ENCODE data around the gene HOXC4. TPM values are rescaled to one million over a fixed set of nuclear protein-coding genes. Genes with fewer than 3 reads are reported as not detected.

HOXC4 gene
- total RNA-seq, 1 experiment from 2014 or later: 9.7 TPM

DNA sequence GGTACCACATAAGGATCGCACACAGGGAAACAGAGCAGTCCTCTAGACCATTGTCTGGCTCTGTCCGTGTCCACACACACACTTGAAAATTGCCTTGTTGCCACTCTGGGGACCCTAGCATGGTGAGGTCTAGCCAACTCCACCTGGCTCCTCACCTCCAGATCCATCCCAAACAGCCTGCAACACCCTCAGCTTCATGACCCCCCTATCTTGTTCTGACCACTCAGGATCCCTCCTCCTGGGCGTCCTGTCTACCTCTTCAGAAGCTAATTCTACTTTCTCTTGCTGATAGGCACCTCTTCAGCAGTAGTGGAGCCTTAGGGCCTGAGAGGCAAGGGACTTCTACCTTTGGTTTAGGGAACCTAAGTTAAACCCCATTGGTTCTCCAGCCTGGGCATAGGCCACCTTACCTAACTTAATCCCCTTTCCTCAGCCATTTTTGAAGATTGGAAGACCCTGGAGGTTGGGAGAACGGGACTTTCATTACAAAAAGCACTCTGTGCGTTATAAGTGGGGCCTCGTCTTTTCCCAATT is 21.5 kb upstream of the HOXC4 start:
- H3K27ac ChIP-seq (ENCODE audit: low read length): no peak overlapping the region
- H3K9me3 ChIP-seq (ENCODE audit: low read length): no peaks in the 10 kb centered on the region
- no peaks in the 10 kb centered on the region for H3K9me2 ChIP-seq (replicated peaks; ENCODE audit: insufficient read depth, low read length)
- H3K36me3 ChIP-seq (ENCODE audit: insufficient read depth, low read length): no peaks in the 10 kb centered on the region
- no peak overlapping the region for H3K4me3 ChIP-seq (ENCODE audit: low read length)
- H3K4me2 ChIP-seq (ENCODE audit: low read depth, low read length, poor library complexity, severe bottlenecking): no peak overlapping the region
- H3K27me3 ChIP-seq (ENCODE audit: low read length): no peaks in the 10 kb centered on the region
- H4K20me1 ChIP-seq (ENCODE audit: insufficient read depth, low read depth, low read length): no peaks in the 10 kb centered on the region
- DNase-seq: no peak
- no peak overlapping the region for H2AFZ ChIP-seq (ENCODE audit: low read length)
- H3K9ac ChIP-seq (ENCODE audit: low read length): no peak overlapping the region
- peaks cover 27% of the 10 kb centered on the region for H3K4me1 ChIP-seq (ENCODE audit: low read length)
- H3K79me2 ChIP-seq (ENCODE audit: low read length): no peaks in the 10 kb centered on the region

DNA sequence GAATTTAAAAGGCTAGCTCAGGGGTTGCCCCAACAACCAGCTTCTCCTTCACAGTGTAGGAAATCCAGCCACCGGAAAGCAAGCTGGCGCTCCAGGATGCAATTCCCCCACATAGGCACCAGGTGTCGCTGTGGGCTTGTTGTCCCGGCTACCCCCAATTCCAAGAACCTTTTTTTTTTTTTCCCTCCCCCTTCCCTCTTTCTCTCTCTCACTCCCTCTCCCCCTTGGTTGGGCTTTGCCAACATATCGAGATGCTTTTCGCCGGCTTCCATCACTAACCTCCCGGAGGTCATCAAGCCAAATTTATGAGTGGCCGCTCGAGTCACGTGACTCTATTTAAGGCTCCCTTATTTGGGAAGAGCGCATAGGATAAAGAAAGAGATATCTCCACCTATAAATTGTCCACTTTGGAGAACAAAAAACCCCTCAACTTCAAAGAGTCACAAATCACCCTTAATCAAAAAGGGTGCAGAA is 21.0 kb upstream of the HOXC4 start, which contains the start of gene HOXC5:
Gene HOXC5, plus strand, starts transcription at position 424 of the 474 bp plus-strand sequence. CDS start 73 bp downstream, outside the sequence.
- H3K27me3 ChIP-seq (ENCODE audit: low read length): no peaks in the 10 kb centered on the region
- H3K9ac ChIP-seq (ENCODE audit: low read length): peak within 1 kb of the TSS; percentile 35; the same call in 1 of the 2 replicates

DNA sequence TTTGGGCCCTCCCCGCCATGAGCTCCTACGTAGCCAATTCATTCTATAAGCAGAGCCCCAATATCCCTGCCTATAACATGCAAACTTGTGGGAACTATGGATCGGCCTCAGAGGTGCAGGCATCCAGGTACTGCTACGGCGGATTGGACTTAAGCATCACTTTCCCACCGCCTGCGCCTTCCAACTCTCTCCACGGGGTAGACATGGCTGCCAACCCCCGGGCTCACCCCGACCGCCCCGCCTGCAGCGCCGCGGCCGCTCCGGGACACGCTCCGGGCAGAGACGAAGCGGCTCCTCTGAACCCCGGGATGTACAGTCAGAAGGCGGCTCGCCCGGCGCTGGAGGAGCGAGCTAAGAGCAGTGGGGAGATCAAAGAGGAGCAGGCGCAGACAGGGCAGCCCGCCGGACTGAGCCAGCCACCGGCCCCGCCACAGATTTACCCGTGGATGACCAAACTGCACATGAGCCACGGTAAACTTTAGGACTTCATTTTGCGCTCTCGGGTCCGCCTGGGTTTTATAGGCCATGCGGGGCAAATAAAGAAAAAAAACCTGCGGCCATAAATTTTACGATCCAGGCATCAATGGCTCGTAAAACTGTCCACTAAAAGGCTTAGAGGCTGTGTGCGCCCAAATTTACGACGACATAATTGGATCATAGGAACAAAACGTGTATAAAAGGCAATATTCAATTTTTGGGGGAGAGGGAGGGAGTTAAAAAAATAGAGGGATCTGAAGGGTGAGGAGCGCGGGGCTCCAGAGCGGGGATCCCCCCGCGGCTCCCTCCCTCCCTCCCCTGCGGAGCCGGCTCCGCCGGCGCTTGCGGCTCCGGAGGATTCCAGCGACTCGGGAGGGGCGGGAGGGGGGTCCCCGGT is 20.3 kb upstream of the HOXC4 start:
- no peak overlapping the region for H3K27ac ChIP-seq (ENCODE audit: low read length)
- H3K4me2 ChIP-seq (ENCODE audit: low read depth, low read length, poor library complexity, severe bottlenecking): peak overlapping the region; percentile 60
- no peaks in the 10 kb centered on the region for H3K9me2 ChIP-seq (replicated peaks; ENCODE audit: insufficient read depth, low read length)
- H3K79me2 ChIP-seq (ENCODE audit: low read length): no peaks in the 10 kb centered on the region
- H3K9ac ChIP-seq (ENCODE audit: low read length): peak overlapping the region; percentile 35; the same call in 1 of the 2 replicates
- H3K27me3 ChIP-seq (ENCODE audit: low read length): no peaks in the 10 kb centered on the region
- peak overlapping the region; percentile 30; the same call in 1 of the 2 replicates for H3K4me3 ChIP-seq (ENCODE audit: low read length)
- H3K4me1 ChIP-seq (ENCODE audit: low read length): peaks cover 27% of the 10 kb centered on the region
- H4K20me1 ChIP-seq (ENCODE audit: insufficient read depth, low read depth, low read length): no peaks in the 10 kb centered on the region
- no peaks in the 10 kb centered on the region for H3K9me3 ChIP-seq (ENCODE audit: low read length)
- H2AFZ ChIP-seq (ENCODE audit: low read length): no peak overlapping the region
- no peak for DNase-seq
- no peaks in the 10 kb centered on the region for H3K36me3 ChIP-seq (ENCODE audit: insufficient read depth, low read length)

More for the DNA sequence above, 21.0 kb upstream of the HOXC4 start, which contains the start of gene HOXC5:
- DNase-seq: peak; percentile 87
- H2AFZ ChIP-seq (ENCODE audit: low read length): no peak within 1 kb of the TSS
- H4K20me1 ChIP-seq (ENCODE audit: insufficient read depth, low read depth, low read length): no peaks in the 10 kb centered on the region
- H3K27ac ChIP-seq (ENCODE audit: low read length): no peak within 1 kb of the TSS
- H3K4me1 ChIP-seq (ENCODE audit: low read length): peaks cover 27% of the 10 kb centered on the region
- no peaks in the 10 kb centered on the region for H3K9me2 ChIP-seq (replicated peaks; ENCODE audit: insufficient read depth, low read length)
- H3K4me2 ChIP-seq (ENCODE audit: low read depth, low read length, poor library complexity, severe bottlenecking): peak within 1 kb of the TSS; percentile 60
- no peaks in the 10 kb centered on the region for H3K36me3 ChIP-seq (ENCODE audit: insufficient read depth, low read length)
- H3K79me2 ChIP-seq (ENCODE audit: low read length): no peaks in the 10 kb centered on the region
- H3K9me3 ChIP-seq (ENCODE audit: low read length): no peaks in the 10 kb centered on the region
- H3K4me3 ChIP-seq (ENCODE audit: low read length): peak within 1 kb of the TSS; percentile 30; the same call in 1 of the 2 replicates

DNA sequence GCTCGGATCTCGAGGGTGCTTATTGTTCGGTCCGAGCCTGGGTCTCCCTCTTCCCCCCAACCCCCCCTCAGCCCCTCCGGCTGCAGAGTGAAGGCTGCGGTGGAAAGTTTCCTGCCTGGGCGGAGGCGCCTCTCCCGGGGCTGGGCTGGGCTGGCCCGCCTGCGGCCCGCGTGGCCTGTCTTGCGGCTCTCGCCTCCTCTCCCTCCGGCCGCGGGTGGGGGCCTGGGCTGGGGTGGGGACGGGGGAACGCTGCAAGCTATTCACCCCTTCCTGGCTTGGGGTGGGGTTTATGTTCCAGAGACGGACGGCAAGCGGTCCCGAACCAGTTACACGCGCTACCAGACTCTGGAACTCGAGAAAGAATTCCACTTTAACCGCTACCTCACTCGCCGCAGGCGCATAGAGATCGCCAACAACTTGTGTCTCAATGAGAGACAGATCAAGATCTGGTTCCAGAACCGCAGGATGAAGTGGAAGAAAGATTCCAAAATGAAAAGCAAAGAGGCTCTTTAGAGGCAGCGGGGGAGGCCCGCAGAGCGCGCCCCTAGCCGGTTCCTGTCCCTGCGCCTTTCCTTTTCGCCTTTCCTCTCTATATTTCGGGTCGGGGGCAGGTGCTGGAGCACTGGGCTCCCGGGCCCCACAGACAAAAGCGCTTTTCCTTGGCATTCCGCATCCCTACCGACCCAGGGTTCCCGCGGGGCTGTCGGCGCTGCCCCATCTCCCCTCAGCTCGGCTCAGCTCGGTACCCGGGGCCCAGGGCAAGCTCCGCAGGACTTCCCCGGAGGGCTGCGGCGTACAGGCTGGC is 19.5 kb upstream of the HOXC4 start:
- Histone ChIP-seq H3K4me2 (ENCODE audit: low read depth, low read length, poor library complexity, severe bottlenecking) (peak overlapping the region; percentile 60), H4K20me1 (ENCODE audit: insufficient read depth, low read depth, low read length) (no peaks in the 10 kb centered on the region), H3K4me3 (ENCODE audit: low read length) (peak overlapping the region; percentile 39; the same call in 1 of the 2 replicates), H2AFZ (ENCODE audit: low read length) (peak overlapping the region; percentile 40; the same call in 1 of the 2 replicates), H3K79me2 (ENCODE audit: low read length) (no peaks in the 10 kb centered on the region), H3K9me2 (replicated peaks; ENCODE audit: insufficient read depth, low read length) (no peaks in the 10 kb centered on the region), H3K4me1 (ENCODE audit: low read length) (peaks cover 27% of the 10 kb centered on the region), H3K9ac (ENCODE audit: low read length) (peak overlapping the region; percentile 23; the same call in 1 of the 2 replicates), H3K27me3 (ENCODE audit: low read length) (no peaks in the 10 kb centered on the region), H3K36me3 (ENCODE audit: insufficient read depth, low read length) (no peaks in the 10 kb centered on the region), H3K9me3 (ENCODE audit: low read length) (no peaks in the 10 kb centered on the region), H3K27ac (ENCODE audit: low read length) (no peak overlapping the region)
- DNase-seq: no peak

DNA sequence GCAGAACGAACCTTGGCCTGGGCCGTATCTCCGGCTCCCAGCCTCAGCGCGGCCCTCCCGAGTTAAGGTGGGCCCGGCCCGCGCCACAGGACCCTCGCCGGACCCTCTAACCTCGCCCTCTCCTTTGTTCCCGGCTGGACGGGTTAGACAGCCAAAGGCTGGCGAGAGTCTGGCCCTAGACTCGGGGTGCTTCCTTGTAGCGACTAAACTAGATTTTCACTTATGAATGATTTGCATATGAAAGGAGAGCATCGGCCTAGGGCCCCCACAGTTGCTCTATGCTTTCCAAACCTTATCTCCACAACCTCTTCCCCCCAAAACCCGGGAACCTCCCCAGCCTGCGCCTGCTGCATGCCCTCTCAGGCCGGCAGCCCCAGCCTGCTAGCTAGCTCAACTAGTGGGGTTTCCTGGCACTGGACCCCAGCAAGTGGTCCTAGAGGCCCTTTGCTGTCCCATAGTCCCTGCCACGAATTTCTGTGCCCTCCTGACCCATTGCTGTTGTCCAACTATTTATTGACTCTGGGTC is 18.8 kb upstream of the HOXC4 start:
- Histone ChIP-seq H2AFZ (ENCODE audit: low read length) (peak overlapping the region; percentile 40; the same call in 1 of the 2 replicates), H3K4me1 (ENCODE audit: low read length) (peaks cover 33% of the 10 kb centered on the region), H3K27ac (ENCODE audit: low read length) (no peak overlapping the region), H3K9me2 (replicated peaks; ENCODE audit: insufficient read depth, low read length) (no peaks in the 10 kb centered on the region), H3K4me3 (ENCODE audit: low read length) (peak overlapping the region; percentile 39; the same call in 1 of the 2 replicates), H3K27me3 (ENCODE audit: low read length) (no peaks in the 10 kb centered on the region), H3K9ac (ENCODE audit: low read length) (peak overlapping the region; percentile 23; the same call in 1 of the 2 replicates), H3K9me3 (ENCODE audit: low read length) (no peaks in the 10 kb centered on the region), H3K4me2 (ENCODE audit: low read depth, low read length, poor library complexity, severe bottlenecking) (peak overlapping the region; percentile 60), H4K20me1 (ENCODE audit: insufficient read depth, low read depth, low read length) (no peaks in the 10 kb centered on the region), H3K79me2 (ENCODE audit: low read length) (no peaks in the 10 kb centered on the region), H3K36me3 (ENCODE audit: insufficient read depth, low read length) (no peaks in the 10 kb centered on the region)
- no peak for DNase-seq

DNA sequence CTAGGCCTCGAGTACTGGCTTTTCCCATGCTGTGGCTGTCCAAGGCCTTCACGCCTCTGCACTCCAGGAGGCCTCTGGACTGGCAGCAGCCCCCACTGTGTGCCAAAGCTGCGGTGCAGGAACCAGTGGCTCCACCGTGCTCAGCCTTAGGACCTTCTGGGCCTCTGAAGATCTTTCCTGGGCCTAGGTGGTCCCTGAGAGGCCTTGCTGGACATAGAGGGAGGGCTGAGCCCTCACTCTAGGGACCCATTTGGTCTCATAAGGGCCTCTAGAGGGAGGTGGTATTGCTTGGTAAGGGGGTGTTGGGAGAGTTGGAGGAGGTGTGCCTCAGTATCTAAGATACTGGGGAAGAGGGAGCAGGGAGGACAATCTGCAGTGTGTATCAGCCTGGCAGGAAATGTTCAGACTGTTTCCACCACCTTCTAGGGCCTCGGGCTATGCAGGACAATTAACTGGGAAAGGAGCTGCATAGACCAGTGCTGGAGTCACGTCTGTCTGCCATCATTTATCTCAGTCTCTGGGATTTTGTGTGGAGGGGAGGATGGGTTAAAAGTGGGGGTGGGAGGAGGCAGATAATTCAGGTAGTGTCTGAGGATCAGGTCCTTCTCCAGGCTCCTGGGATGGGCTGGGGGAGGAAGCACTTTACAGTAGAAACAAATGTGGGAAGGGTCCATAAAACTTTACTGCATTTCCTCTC is 17.9 kb upstream of the HOXC4 start:
- no peak overlapping the region for H3K4me2 ChIP-seq (ENCODE audit: low read depth, low read length, poor library complexity, severe bottlenecking)
- no peak overlapping the region for H2AFZ ChIP-seq (ENCODE audit: low read length)
- H3K9ac ChIP-seq (ENCODE audit: low read length): no peak overlapping the region
- no peaks in the 10 kb centered on the region for H3K79me2 ChIP-seq (ENCODE audit: low read length)
- DNase-seq: no peak
- no peaks in the 10 kb centered on the region for H4K20me1 ChIP-seq (ENCODE audit: insufficient read depth, low read depth, low read length)
- H3K4me3 ChIP-seq (ENCODE audit: low read length): no peak overlapping the region
- H3K4me1 ChIP-seq (ENCODE audit: low read length): peaks cover 38% of the 10 kb centered on the region
- H3K36me3 ChIP-seq (ENCODE audit: insufficient read depth, low read length): no peaks in the 10 kb centered on the region
- no peak overlapping the region for H3K27ac ChIP-seq (ENCODE audit: low read length)
- no peaks in the 10 kb centered on the region for H3K9me3 ChIP-seq (ENCODE audit: low read length)
- H3K9me2 ChIP-seq (replicated peaks; ENCODE audit: insufficient read depth, low read length): no peaks in the 10 kb centered on the region
- no peaks in the 10 kb centered on the region for H3K27me3 ChIP-seq (ENCODE audit: low read length)

DNA sequence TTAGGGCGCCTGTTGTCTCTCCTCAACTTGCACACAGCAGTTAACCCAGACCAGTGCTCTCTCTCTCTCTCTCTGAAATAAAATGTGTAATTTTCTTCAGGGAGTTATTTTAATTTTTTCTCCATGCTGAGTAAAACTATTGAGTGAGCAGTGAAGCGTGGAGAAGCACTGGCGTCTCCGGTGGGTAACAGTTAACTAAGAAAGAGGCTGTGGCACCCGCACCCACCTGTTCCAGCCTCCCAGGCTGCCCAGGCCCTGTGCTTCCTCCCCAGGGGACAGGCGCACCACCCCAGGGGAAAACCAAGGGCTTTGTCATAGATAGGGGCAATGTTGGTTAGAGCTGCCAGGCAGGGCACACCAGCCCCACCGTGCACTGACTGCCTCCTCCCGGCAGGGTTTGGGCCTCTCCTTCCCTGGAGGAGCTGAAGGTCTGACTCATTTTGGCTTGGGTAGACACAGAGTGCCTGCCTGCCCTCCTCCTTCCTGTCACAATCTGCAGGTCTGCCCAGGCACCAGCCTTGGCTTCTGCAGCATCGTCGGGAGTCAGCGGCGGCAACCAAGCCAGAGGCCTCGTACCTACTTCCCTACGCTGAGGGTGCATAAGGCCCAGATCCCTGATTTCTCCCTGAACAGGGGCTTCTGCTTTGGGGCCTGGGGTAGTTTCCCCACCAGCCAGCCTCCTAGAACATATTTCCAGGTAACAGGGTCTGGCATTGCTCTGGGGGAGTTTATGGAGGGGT is 16.8 kb upstream of the HOXC4 start:
- no peaks in the 10 kb centered on the region for H3K9me3 ChIP-seq (ENCODE audit: low read length)
- no peak for DNase-seq
- H3K27ac ChIP-seq (ENCODE audit: low read length): no peak overlapping the region
- no peaks in the 10 kb centered on the region for H3K36me3 ChIP-seq (ENCODE audit: insufficient read depth, low read length)
- no peak overlapping the region for H2AFZ ChIP-seq (ENCODE audit: low read length)
- H3K27me3 ChIP-seq (ENCODE audit: low read length): no peaks in the 10 kb centered on the region
- H3K9me2 ChIP-seq (replicated peaks; ENCODE audit: insufficient read depth, low read length): no peaks in the 10 kb centered on the region
- H3K79me2 ChIP-seq (ENCODE audit: low read length): no peaks in the 10 kb centered on the region
- peaks cover 38% of the 10 kb centered on the region for H3K4me1 ChIP-seq (ENCODE audit: low read length)
- H3K9ac ChIP-seq (ENCODE audit: low read length): no peak overlapping the region
- no peak overlapping the region for H3K4me3 ChIP-seq (ENCODE audit: low read length)
- H3K4me2 ChIP-seq (ENCODE audit: low read depth, low read length, poor library complexity, severe bottlenecking): no peak overlapping the region
- no peaks in the 10 kb centered on the region for H4K20me1 ChIP-seq (ENCODE audit: insufficient read depth, low read depth, low read length)

All from Karpas-422 (cell line).